ENCODE data around the gene CAPZB.

Gene CAPZB

DNA sequence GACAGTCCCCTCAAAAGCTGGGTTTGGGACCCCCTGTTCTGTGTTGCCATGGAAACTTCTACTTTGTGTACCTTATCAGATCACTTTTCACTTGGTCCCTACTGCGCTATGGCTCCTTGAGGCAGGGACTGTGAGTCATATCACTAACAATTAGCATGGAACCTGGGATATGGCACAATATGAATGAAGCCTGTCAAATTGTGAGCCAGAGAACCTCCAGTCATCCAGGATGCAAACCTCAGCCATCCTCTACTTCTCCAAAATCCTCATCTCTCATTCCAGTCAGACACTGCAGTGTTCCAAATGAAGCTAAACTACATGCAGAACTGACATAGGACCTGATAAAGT is 11.2 kb upstream of the CAPZB start:
- no peak for DNase-seq

DNA sequence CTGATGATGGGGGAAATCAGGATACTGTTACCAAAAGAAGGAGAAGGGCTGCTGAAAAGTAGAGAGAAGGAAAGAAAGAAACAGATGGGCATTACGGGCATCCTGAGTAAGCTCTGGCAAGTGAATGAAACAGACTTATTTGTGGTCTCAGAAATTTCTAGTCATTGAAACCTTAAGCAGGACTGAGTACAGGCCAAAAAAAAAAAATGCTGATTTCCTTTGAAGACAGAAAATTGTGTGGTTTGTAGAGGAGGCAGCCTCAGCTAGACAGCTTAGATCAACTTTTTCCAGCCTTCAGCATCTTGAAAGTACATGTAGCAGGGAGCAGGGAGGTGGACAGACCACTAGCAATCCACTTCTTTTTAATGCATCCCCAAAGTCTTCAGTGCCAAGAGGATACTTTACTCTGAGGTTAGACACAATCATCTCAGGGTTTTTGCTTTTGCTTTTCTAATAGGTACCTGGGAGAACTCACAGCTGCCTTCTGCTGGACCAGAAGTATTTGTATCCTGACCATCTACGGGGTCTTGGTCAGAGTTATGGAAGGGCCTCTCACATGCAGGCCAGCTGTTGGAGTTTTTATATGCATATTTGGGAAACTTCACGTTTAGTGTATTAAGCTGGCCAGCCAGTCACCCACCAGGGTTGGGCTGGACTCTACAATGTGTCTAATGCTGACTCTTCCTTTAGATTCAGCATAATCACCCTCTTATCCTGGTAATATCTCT is 10.6 kb upstream of the CAPZB start:
- DNase-seq, result no peak

DNA sequence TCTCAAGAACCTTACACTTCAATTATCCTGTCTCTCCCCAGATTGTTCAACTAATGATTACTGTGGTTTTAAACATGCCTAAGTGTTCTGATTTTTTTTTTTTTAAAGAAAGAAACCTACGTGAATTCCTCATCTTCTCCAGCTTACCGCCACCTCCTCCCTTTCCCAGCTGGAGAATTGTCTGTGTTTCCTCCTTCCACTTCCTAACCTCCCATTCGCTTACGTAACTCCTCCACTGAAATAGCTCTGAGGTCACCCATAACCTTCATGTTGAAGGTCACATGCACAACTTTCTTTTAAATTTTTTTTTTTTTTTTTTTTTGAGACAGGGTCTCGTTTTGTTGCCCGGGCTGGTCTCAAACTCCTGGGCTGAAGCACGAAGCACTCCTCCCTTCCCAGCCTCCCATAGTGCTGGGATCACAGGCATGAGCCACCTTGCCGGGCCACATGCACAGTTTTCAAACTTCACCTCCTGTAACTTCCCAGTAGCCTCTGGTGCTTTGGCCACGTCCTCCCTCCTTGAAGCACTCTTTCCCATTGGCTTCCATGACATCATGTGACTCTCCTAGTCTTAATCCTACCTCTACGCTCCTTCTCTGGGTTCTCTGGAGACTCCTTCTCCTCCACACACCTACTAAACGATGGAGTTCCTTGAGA is 9.8 kb upstream of the CAPZB start:
- DNase-seq, result no peak

DNA sequence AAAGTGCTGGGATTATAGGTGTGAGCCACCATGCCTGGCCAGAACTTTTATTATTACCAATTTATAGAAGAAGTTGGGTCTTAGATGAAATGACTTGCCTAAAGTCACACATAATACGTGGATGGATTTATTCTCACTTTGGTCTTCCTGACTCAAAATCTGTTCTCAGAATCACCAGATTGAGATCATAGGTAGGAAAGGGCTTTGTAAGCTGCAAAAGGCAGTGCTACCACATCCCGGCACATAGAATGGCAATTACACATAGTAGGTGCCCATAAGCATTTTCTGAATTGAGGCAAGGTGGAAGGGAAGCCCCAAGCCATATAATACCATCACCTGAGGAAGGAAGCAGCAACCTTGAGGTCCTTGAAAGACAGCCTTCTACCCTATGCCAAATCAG is 8.2 kb upstream of the CAPZB start:
- no peak for DNase-seq

DNA sequence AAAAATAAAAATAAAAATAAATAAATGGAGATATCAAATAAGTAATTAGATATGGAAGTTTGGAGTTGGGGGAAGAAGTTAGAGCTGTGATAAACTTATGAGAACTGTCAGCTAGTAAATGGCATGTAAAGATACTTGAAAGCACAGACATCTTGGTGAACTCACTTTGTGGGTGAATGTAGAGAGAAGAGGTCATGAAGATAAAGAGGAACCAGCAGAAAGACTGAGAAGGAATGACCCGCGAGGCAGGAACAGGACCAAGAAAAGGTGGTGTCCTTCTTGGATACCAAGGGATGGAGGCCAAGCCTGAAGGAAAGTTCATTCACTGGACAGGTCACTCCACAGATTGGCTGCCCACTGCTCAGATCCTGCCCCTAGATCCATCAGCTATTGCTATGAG is 4.7 kb upstream of the CAPZB start:
- DNase-seq, result no peak

DNA sequence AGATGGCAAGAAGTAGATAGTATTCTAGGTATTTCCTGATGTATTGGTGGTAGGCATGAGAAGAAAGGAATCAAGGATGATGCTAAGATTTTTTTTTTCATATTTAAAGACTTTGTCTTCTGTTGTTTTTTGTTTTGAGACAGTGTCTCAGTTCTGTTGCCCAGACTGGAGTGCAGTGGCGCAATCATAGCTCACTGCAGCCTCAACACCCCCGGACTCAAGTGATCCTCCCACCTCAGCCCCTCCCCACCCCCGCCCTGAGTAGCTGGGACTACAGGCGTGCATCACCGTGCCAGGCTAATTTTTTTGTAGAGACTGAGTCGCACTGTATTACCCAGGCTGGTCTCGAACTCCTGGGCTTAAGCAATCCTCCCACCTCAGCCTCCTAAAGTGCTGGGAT is 2.8 kb upstream of the CAPZB start:
- peak; percentile 35 for DNase-seq

DNA sequence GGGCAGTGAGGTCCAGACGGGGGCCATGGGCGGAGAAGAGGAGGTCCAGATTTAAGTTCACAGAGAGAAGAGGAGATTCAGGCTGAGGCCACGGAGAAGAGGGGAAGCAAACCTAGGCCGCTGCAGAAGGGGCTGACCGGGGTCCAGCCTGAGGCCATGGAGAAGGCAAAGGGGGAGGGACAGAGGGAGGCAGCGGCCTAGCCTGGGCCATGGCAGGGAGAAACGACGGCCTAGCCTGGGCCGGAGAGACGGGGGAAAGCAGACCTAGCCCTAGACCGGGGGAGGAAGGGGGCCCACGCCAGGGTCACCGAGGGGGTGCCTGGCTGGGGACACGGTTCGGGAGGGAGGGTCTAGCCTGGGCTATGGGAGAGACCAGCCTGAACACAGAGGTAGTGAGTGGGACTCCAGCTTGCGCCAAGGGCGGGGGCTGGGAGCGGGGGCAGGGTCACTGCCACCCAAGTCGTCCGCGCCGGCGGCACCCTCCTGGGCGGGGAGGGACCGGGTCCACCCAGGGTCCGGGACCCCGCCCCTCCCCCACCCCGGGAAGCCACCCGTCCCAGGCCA is 459 bp downstream of the CAPZB start:
- DNase-seq, result no peak

DNA sequence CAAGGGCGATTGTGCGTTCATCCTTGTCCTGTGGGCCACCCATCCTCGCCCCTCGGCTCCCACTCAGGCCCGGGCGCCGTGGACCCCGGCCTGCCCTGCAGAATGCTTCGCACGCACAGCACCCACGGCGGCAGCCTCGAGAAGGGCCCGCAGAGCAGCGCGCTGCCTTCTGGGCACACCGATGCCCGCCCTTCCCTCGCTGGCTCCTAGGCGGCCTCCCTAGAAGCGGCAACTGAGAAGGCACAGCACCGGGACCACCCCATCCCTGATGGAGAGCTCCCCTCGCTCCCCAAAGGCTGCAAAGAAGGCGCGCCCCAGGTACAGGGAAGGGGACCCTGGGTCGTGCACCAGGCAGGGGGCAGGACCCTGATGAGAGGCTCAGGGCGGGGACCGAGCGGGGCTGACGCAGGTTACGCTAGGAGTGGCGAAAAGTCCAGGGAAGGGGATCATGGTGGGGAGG is 971 bp downstream of the CAPZB start:
- peak; percentile 32 for DNase-seq

DNA sequence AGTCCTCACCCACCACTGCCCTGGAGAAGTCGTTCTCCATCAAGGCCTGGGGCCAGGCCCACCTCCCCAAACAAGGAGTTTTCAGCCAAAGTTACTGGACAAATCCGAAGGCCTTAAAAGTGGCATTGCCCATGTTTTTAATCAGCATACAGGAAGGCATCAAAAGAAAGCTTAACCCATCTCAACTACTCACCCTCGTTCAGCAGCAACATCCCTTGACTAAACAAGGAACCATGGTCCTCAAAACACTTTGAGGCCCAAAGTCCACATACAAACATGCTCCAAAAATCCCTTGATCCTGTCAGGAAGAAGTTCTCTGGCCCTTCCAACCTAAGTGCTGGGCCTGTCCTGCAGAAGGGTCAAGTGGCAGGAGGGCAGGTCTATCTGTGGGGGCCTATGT is 1.6 kb downstream of the CAPZB start:
- no peak for DNase-seq

DNA sequence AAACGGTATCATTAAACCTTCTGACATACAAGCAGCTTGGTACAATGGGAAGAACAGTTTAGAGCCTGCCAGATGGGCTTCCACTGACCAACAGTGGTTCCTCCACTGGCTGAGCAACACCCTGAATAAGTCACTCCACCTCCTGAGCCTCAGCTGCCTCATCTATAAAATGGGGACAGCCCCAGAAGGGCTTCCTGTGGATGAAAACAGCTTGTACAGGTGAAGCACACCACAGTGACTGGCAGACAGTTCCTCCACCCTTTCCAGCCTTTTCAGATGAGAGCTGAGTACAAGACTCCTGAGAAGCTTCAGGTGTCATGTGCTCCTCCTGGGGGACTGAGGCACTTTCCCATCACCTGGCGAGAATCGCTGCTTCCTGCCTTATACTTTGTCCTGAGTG is 2.1 kb downstream of the CAPZB start:
- DNase-seq, result no peak

DNA sequence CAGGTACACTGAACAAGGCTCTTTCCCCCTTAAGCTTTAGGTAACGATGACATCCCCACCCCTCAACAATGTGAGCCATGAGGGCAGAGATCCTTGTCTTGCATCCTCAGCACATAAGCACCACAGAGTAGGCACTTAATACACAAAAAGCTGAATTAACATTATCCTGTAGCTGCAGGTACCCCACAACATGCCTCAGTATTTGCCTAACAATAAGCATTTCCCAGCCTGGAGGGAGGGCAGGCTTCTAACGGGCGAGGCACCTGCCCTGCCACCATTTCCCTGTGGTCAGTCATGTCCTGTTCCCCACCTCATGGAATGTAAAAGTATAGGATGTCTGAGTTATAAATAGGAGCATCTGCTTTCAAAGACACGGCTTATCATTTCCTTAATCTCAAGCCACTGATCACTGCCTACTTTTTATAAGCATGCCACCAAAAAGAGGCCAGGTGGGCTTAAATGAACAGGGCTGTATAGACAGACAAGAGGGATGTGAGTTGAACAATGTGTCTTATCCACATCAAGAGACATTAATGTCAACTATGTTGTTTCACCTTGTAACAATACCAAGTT is 3.4 kb downstream of the CAPZB start:
- no peak for DNase-seq

DNA sequence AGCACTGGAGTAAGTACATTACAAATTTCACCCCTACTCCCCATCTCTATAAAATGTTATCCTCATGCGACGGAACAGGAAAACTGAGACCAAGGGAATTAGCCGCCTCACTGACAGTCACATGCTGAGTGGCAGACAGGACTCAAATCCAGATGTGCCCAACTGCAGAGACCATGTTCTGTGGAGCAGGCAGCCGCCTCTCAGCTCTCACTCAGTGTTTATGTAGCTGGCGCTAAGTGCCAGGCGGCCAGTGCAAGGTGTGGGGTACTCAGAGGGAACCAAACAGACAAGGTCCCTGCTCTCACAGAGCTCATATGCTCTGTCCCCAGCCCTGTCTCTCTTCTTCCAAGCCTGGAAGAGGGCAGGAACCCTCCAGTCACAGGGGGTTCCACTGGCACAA is 5.1 kb downstream of the CAPZB start:
- DNase-seq, result no peak

DNA sequence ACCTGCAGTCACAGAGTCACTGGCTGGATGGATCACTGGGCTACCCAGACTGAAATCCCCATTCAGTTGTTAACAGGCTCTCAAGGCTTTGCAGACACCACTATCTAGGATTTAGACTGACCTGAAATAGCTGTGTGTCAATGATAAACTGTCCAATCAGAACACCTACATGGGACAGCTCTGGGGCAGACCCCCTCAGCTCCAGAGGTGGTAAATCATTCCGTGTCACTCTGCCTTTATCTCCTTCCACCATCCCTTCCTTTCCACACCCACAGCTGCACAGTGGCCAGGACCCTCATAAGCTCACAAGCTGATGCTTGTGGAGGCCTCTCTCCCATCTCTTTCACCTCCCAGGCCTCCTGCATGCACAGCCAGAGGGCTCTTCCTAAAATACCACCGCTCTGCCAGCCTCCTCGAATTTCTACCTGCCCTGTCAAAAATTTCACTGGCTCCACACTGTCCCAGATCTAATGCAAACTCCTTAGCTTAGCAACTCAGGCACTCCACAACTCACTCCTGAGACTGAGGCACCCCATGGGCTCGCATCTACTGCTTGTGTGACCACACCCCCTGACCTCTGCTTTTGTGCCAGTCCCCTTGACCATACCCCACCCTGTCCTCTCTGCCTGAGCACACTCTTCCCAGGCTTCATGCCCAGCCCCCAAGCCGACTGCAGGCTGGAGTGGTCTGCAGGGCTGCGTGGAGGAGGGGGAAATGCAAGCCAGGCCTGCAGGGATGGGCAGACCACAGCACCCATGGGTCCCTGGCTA is 5.8 kb downstream of the CAPZB start:
- DNase-seq, result no peak

DNA sequence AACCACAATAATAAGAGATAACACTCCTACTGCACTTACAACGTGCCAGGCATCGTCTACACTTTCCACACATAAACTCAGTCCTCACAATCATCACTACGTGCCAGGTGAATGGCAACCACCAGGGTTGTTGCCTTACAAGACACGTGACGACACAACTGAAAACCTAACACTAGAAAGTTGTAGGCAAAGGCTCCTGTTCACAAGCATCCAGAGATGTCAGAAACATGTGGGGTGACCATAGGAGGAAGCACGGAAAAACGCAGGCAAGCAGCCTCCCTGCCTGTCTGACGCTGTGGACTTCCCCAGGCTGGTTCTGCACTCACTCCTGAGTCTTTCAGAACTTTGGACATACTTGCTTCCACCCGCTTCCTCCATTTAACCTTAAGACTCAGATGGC is 7.0 kb downstream of the CAPZB start:
- no peak for DNase-seq

DNA sequence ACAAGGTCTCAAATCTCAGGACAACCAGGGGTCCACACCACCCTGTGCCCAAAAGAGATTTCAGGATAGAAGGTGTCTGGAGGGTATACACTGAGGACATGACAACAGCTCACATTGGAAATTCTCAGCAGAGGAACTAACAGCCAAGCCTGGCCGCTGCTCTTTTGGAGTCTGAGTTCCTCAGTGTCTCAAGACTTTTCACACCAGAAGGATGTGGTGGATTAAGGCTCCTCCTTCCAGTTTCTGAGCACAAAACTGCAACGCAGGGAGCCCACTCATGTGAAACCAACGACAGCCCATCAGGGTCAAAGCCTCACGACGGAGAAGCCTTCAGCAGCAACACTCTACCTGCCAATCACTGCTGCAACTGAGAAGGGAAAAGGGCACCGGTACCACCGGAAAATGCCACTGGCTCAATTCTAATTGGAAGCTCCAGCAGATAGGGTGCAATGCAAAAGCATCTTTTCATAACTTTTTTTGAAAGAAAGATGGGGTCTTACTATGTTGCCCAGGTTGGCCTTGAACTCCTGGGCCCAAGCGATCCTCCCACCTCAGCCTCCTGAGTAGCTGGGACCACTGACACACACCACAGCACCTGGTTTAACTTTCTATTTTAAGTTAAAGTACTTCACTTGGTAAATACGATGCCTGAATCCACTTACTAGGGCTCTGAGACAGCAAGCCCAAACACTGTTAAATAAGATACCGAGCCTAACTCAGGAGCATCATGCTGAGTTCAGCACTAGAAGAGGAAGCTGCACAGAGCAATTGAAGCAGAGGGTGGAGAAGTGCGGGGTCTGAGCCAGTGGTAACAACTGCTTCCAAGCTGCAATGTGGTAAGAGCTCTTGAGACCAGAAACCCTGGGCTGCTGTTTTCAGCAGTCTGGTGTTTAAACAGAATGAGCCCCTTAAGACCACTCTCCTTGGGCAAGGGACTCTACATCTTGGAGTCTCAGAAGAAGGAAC is 7.8 kb downstream of the CAPZB start:
- DNase-seq, result peak; percentile 29

DNA sequence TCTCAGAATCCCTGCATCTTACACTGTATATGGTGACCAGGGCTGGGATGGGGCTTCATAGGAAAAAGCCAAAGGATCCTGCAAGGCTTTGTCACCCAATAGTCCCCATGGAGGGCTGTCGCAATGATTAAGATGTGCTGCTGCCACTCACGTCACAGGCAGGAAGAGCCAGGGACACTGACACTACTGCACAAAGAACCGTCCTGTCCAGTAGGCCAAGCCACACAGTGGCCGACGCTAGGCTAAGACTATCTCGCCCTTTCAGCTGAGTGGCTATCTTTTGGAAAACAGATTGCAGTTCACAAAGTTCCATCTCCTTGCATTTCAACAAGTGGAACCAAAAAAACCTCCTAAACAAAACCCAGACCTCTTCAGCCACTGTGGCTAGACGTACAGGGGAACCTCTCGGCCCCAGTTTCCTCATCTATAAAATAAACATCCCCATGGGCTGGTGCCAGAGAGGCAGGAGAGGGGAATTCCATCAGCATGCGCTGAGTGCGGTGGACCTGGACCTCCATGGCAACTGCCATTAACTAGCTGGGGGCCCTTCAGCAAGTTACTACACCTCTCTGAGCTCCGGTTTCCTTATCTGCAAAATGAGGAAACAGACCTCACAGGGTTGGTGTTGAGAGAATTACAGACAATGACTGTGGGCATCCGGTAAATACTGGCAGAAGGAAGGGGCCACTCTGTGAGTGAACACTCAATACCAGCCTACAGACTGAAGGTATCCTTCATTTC is 8.7 kb downstream of the CAPZB start:
- DNase-seq, result peak; percentile 30

DNA sequence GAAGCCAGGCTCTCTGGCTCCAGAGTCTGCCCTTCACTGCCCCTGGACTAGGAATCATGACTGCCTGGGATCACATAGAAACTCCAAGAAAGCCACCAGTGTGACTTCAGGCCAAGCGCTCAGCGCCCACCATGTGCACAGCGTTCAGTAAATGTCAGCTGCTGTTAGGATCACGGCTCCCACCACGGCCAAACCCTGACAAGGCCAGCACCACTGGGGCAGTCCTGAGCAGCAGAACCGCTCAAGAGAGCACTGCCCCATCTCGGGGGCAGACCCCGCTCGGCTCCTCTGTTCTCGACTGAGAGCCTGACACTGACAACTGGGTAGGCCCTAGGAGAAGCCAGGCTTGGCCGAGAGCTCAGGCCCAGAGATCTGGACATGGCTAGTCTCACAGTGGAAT is 10.0 kb downstream of the CAPZB start:
- no peak for DNase-seq

DNA sequence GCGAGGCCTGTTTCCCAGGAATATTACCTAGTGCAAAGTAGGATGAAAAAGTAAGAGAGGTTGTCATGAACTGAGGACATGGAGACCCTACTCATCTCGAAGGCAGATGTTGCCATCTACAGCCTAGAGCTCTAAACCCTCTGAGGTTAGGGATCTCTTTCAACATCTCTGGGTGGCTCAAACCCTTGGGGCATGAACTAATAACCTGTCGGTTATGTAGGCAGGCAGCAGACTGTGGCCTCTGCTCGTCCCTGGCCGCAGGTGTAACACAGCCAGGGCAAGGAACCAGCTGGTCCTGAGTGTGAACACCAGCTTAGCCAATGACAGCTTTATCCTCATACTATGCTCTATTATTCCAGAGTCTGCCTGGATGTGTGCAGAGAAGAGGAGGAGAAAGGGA is 13.2 kb downstream of the CAPZB start:
- no peak for DNase-seq

DNA sequence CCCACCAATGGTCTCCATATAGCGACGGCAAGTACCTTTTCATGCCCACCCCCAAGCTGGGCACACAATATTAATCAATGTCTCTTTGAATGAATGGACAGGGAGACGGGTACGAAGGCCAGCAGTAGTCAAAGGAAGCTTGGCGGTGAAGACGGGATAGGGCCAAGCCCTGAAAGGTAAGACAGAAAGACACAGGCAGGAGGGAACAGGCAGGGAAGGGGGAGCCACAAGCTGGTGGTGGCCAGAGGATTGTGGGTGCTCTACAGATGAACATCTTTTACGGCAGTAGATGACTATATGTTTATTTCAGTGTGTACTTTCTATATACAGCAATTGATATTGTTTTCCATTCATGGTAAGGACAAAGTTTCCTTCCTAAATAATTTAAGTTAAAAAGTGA is 16.3 kb downstream of the CAPZB start:
- DNase-seq, result no peak

DNA sequence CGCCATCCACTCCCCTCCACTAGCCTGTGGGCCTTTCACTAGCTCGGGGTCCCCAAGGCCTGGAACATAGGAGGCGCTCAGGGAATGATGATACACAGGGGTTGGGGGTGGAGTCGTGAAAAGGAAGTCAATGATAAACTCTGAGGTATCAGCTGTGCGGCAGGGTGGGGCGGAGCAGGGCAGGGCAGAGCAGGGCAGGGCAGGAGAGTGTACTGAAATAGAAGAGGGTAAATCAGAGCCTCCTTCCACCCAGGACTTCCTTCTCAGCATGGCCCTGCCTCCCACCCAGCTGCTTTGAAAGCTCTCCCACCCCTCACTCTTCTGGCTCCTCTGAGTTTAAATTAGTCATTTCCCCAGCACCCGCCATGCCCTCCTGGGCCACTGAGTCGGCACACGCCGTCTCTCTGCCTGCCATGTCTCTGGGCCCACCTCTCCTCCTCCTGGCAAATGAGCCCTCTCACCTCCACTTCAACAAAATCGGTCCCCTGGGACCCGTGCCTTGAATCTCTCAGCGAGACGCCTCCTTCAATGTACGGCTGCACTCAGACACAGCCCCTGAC is 16.9 kb downstream of the CAPZB start:
- peak; percentile 76 for DNase-seq

All from activated CD8-positive, alpha-beta memory T cell treated with anti-CD3 and anti-CD28 coated beads, Interleukin-2, amount 50 U/mL, for 4 hours (primary cell).